Right lobe of liver (tissue), 6 donors: ENCODE measurements around the gene FBXO38. TPM values are rescaled to one million over a fixed set of nuclear protein-coding genes. Genes with fewer than 3 reads are reported as not detected.
A peak's percentile ranks its signal among the peaks of the same experiment; 100 is the strongest.

Source experiments
- ATAC-seq, 4 donors: fragments of 200-7000 bp; cut with Tn5 transposase; one replicate each; pipeline ENCODE4 v1.9.1; 2020; ENCODE audit warnings: mild to moderate bottlenecking in 4 of 4, moderate library complexity in 4 of 4
- DNase-seq, 3 donors: peaks; one replicate each; pipeline ENCODE4 v3.0.0-alpha.2; 2020
- H3K27ac ChIP-seq, 3 donors: fragments of 200-600 bp; one replicate each; pipeline ENCODE4 v1.8.0; 2022
- H3K27me3 ChIP-seq, 2 donors: fragments of 200-600 bp; one replicate each; pipeline ENCODE4 v1.8.0; 2022
- H3K36me3 ChIP-seq, 4 donors: fragments of 200-600 bp; sonication (generic) in 1 of 4; one replicate each; pipeline versions ENCODE4 v1.5.1 to v1.8.0; 2017 to 2022; ENCODE audit warnings: control low read depth in 1 of 4
- H3K4me1 ChIP-seq, 4 donors: fragments of 200-600 bp; sonication (generic) in 1 of 4; one replicate each; pipeline versions ENCODE4 v1.5.1 to v1.8.0; 2017 to 2022; ENCODE audit warnings: control low read depth in 1 of 4
- H3K4me3 ChIP-seq, 3 donors: fragments of 200-600 bp; one replicate each; pipeline ENCODE4 v1.8.0; 2022
- H3K9me3 ChIP-seq, 4 donors: fragments of 200-600 bp; sonication (generic) in 1 of 4; one replicate each; pipeline versions ENCODE4 v1.5.1 to v1.8.0; 2017 to 2022; ENCODE audit warnings: control low read depth in 1 of 4
- CTCF ChIP-seq, 4 donors: fragments of 200-600 bp in 3 of 4; fragments of 450-650 bp in 1 of 4; IDR thresholded peaks; one replicate each; pipeline versions ENCODE4 v1.5.1 to v1.8.0; 2016 to 2022; ENCODE audit warnings: antibody characterized with exemption in 4 of 4, mild to moderate bottlenecking in 2 of 4
- POLR2A ChIP-seq: fragments of 450-650 bp; IDR thresholded peaks from one replicate; pipeline ENCODE4 v1.6.1; 2017; ENCODE audit warnings: antibody characterized with exemption, mild to moderate bottlenecking
- WGBS: methylation state at CpG from one replicate; pipeline ENCODE4 v1.1.6; 2018; ENCODE audit warnings: low coverage, low lambda C conversion rate; ENCODE audit not compliant: insufficient coverage; ENCODE audit errors: missing lambda C conversion rate; 5-methylcytosine and 5-hydroxymethylcytosine counted together
- intact Hi-C, 2 donors: fragments of 100-400 bp; cut with DNase I; formaldehyde crosslinking; loops; one replicate each; pipeline versions ENCODE4 v1.11.2 to v1.14.1; 2022
- total RNA-seq, 6 experiments: library from RNA; depleted of rRNA in 2 of 6; stranded (reverse); fragments of >200 nt in 2 of 6; fragmentation: NEBNext Ultra II Directional in 3 of 6; extraction: Animal tissue kit (Norgen Biotek cat#: 25700) in 3 of 6; gene quantifications; one replicate each; pipeline versions ENCODE4 v1.1.0 to v1.2.4, GENCODE V29; 2016 to 2023
- donor health status: DM: no; HTN: yes; CAD: no.
- donor health status: DM: no; HTN: no; CAD: no.
- donor health status: DM: no; HTN: no; CAD: no.
- donor health status: DM: no; HTN: yes; CAD: no.
- donor health status: DM: no; HTN: yes; CAD: no.

Gene FBXO38
- total RNA-seq, 6 experiments from 2014 or later = 21.1 to 34.9 (median 23.6) TPM

DNA sequence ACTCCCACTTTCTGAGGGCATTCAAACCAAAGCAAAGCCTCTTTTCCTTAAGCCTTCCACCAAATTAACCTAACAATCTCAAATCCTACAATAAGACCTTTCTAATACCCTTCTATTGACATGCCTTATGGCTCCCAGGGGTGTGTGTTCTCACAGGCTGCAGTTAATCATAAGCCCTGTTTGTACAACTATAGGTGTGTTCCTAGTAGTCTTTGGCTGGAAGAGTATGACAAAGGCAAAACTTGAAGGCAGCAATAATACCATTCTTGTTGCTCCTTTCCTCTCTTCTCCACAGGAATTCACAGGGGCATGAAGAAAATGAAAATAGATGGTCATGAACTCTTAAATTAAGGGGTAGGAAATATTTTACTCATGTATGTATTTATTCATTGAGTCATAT is 10.9 kb upstream of the FBXO38 start:
- ATAC-seq (no peak), DNase-seq (no peak)

DNA sequence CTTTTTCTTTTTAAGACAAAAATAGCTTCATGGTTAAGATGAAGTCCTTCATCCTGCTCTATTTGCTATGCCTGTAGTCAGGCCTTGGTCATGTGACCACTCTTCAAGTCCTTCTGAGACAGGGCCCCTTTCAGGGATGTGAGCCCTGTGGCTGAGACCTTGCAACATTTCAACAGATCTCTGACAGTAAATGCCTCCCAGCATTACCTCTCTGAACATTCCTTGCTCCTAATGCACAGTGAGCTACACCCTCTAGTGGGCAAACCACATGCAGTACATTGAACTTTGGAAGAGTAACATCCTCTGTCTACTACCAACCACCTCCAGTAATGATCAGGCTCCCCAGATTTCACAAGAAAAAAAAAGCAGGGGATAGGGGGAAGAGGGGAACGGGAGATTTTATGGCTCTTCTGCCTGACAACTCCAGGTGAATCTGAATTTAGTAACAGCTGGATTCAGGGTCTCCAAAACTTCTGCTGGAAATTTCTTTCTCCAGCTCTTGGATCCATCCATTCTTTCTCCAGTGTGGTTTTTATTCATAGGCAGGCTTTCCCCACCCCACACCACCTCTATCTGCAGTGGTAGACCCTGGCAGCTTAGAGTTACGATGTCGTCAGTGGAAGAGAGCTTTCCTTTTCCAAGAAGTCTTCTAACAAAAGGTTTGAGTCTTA is 8.9 kb upstream of the FBXO38 start:
- no peaks in the 10 kb centered on the region for H3K36me3 ChIP-seq
- H3K27me3 ChIP-seq = no peaks in the 10 kb centered on the region
- no peak overlapping the region for H3K27ac ChIP-seq
- TF ChIP-seq CTCF (IDR thresholded peaks at IDR 0.05) (peak; percentile 77 to 82 (median 80)), POLR2A (no peak)
- intact Hi-C loops = no loop called here
- H3K4me1 ChIP-seq = no peaks in the 10 kb centered on the region
- WGBS = 54% methylated on average over 3 of the region's 3 CpGs
- no peaks in the 10 kb centered on the region for H3K9me3 ChIP-seq
- ATAC-seq = peak; percentile 99 to 100 (median 99)
- no peak overlapping the region for H3K4me3 ChIP-seq
- peak in 1 of 3 donors; percentile 55 for DNase-seq

More for the DNA sequence above, 10.9 kb upstream of the FBXO38 start:
- H3K4me3 ChIP-seq = no peak overlapping the region
- intact Hi-C loops = no loop called here
- H3K4me1 ChIP-seq = no peaks in the 10 kb centered on the region
- no peak overlapping the region for H3K27ac ChIP-seq
- no peaks in the 10 kb centered on the region for H3K9me3 ChIP-seq
- H3K36me3 ChIP-seq = no peaks in the 10 kb centered on the region
- no peaks in the 10 kb centered on the region for H3K27me3 ChIP-seq
- TF ChIP-seq POLR2A = no peak
- TF ChIP-seq CTCF (IDR thresholded peaks at IDR 0.05) = no peak

- intact Hi-C loops = no loop called here
- ATAC-seq (no peak), DNase-seq (no peak)
- H3K36me3 ChIP-seq = no peaks in the 10 kb centered on the region
- H3K4me1 ChIP-seq = no peaks in the 10 kb centered on the region
- no peaks in the 10 kb centered on the region for H3K27me3 ChIP-seq
- H3K27ac ChIP-seq = no peak overlapping the region
- H3K9me3 ChIP-seq = no peaks in the 10 kb centered on the region
- H3K4me3 ChIP-seq = no peak overlapping the region
- WGBS = 76% methylated on average over 4 of the region's 4 CpGs
- TF ChIP-seq POLR2A (no peak), CTCF (IDR thresholded peaks at IDR 0.05) (no peak)
Observed at GRCh38 chr5:148376198-148376597, 7.6 kb upstream of the FBXO38 start.

- Histone ChIP-seq H3K9me3 (no peaks in the 10 kb centered on the region), H3K27ac (no peak overlapping the region), H3K36me3 (no peaks in the 10 kb centered on the region), H3K4me1 (peaks cover 0 to 7% (median 0%) of the 10 kb centered on the region in 4 donors), H3K27me3 (no peaks in the 10 kb centered on the region), H3K4me3 (no peak overlapping the region)
- no peak for TF ChIP-seq POLR2A
- no peak for TF ChIP-seq CTCF (IDR thresholded peaks at IDR 0.05)
- DNase-seq (no peak), ATAC-seq (no peak)
- intact Hi-C loops = no loop called here
- 88% methylated on average over 3 of the region's 3 CpGs for WGBS
Observed at GRCh38 chr5:148378670-148379069, 5.1 kb upstream of the FBXO38 start.

DNA sequence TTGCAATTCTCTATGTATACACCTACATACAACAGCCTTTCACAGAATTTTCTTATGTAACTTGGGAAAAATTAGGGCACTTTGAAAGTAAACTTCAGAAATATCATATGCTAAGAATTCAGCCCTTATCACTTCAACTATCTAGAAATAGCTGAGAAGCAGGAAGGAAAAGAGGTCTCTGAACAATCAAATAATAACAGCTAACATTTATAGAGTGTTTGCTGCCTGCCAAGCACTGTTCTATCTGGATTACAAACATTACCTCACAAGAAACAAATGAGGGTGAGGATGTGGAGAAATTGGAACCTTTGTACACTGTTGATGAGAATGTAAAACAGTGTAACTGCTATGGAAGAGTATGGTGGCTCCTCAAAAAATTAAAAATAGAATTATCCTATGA is 4.4 kb upstream of the FBXO38 start:
- Histone ChIP-seq H3K9me3 (no peaks in the 10 kb centered on the region), H3K4me3 (no peak overlapping the region), H3K4me1 (peaks cover 0 to 7% (median 0%) of the 10 kb centered on the region in 4 donors), H3K27me3 (no peaks in the 10 kb centered on the region), H3K27ac (no peak overlapping the region), H3K36me3 (no peaks in the 10 kb centered on the region)
- TF ChIP-seq CTCF (IDR thresholded peaks at IDR 0.05) (no peak), POLR2A (no peak)
- intact Hi-C loops = no loop called here
- DNase-seq (no peak), ATAC-seq (no peak)
